Esophagus mucosa (tissue), 1 donor: ENCODE measurements around the gene TFDP2. TPM values are rescaled to one million over a fixed set of nuclear protein-coding genes. Genes with fewer than 3 reads are reported as not detected.

Source experiments
- ATAC-seq: fragments of 200-7000 bp; cut with Tn5 transposase; one replicate; pipeline ENCODE4 v1.9.1; 2020
- total RNA-seq: library from RNA; stranded (reverse); gene quantifications from one replicate; pipeline ENCODE4 v1.2.4, GENCODE V29; 2023
- donor health status: DM: yes; HTN: yes; CAD: no.

TFDP2 gene
- total RNA-seq, 1 donor from 2014 or later = 20.8 TPM

- ATAC-seq = no peak
These were observed 76.5 kb downstream of the TFDP2 start for GRCh38 chr3:142072816-142073215.

GRCh38 chr3:142065932-142066331 is 83.4 kb downstream of the TFDP2 start:
- ATAC-seq = no peak

- ATAC-seq = no peak
These were observed 84.0 kb downstream of the TFDP2 start for GRCh38 chr3:142065344-142065743.

GRCh38 chr3:142064454-142064853 is 84.9 kb downstream of the TFDP2 start:
- no peak for ATAC-seq

GRCh38 chr3:142057331-142057725 is 92.0 kb downstream of the TFDP2 start:
- no peak for ATAC-seq

- ATAC-seq = no peak
These were observed 92.6 kb downstream of the TFDP2 start for GRCh38 chr3:142056656-142057330.

GRCh38 chr3:142053835-142054234 is 95.5 kb downstream of the TFDP2 start:
- ATAC-seq = no peak

- ATAC-seq = no peak
These were observed 96.1 kb downstream of the TFDP2 start for GRCh38 chr3:142053244-142053643.

- no peak for ATAC-seq
These were observed 98.0 kb downstream of the TFDP2 start for GRCh38 chr3:142051351-142051750.

- no peak for ATAC-seq
These were observed 102.3 kb downstream of the TFDP2 start for GRCh38 chr3:142047021-142047369.

- ATAC-seq = no peak
These were observed 102.9 kb downstream of the TFDP2 start for GRCh38 chr3:142046320-142047020.

- no peak for ATAC-seq
These were observed 108.3 kb downstream of the TFDP2 start for GRCh38 chr3:142040941-142041491.

- no peak for ATAC-seq
These were observed 113.9 kb downstream of the TFDP2 start for GRCh38 chr3:142035308-142035922.

GRCh38 chr3:142033292-142033691 is 116.1 kb downstream of the TFDP2 start:
- no peak for ATAC-seq

- no peak for ATAC-seq
These were observed 117.8 kb downstream of the TFDP2 start for GRCh38 chr3:142031575-142031974.

- ATAC-seq = no peak
These were observed 119.6 kb downstream of the TFDP2 start for GRCh38 chr3:142029791-142030190.

GRCh38 chr3:142029052-142029642 is 120.2 kb downstream of the TFDP2 start:
- ATAC-seq = no peak

GRCh38 chr3:142028243-142028777 is 121.0 kb downstream of the TFDP2 start:
- peak; percentile 84 for ATAC-seq

- peak; percentile 73 for ATAC-seq
These were observed 121.6 kb downstream of the TFDP2 start for GRCh38 chr3:142027735-142028134.

- no peak for ATAC-seq
These were observed 122.0 kb downstream of the TFDP2 start for GRCh38 chr3:142027300-142027699.

GRCh38 chr3:142026333-142026732 is 123.0 kb downstream of the TFDP2 start:
- ATAC-seq = no peak

- no peak for ATAC-seq
These were observed 127.0 kb downstream of the TFDP2 start for GRCh38 chr3:142022381-142022780.

GRCh38 chr3:142021127-142021526 is 128.2 kb downstream of the TFDP2 start:
- ATAC-seq = no peak
